ENCODE results near the gene PTPN13. TPM values are rescaled to one million over a fixed set of nuclear protein-coding genes. Genes with fewer than 3 reads are reported as not detected.

PTPN13 gene
- total RNA-seq, 4 donors from 2014 or later, result 3.7 to 18.5 (median 10.1) TPM

DNA sequence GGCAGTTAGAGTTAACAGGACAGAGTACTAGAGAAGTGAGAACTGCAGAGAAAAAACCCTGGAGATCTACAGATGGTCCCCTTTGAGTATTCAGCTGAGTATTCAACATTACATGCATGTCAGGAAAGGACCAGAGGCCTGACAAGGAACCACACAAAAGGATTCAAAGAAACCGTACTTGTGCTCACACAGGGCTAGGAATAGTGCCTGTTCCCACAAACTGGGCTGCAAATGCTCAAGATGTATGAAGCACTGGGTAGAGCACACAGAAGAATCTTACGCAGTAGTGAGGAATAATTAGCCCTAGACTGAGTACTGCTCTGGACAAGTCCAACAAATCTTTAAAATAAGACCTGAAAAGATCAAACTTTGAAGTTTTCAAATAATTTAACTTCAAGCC lies 17.6 kb downstream of the PTPN13 start:
- H3K4me1 ChIP-seq, result no peaks in the 10 kb centered on the region
- H3K27me3 ChIP-seq, result no peaks in the 10 kb centered on the region
- no peak overlapping the region for H3K4me3 ChIP-seq
- no peaks in the 10 kb centered on the region for H3K9me3 ChIP-seq
- in situ Hi-C loops (cut with MboI; ENCODE audit: low pct_ligation_motif_present in 1 of 4, low pct_unique_long_range_greater_than_20kb in 1 of 4, low sequenced_read_pairs in 3 of 4) (no loop called here), intact Hi-C loops (cut with DNase I; ENCODE audit: low total_unique reads) (loop anchor here (5.0 kb wide), 1 partner anchor 921 kb away; no protein-coding TSS in a partner anchor)
- H3K36me3 ChIP-seq, result no peaks in the 10 kb centered on the region
- no peak for DNase-seq
- TF ChIP-seq EP300 (IDR thresholded peaks at IDR 0.05; ENCODE audit: low read depth) (no peak), POLR2AphosphoS5 (IDR thresholded peaks at IDR 0.05) (no peak), CTCF (IDR thresholded peaks at IDR 0.05) (no peak), POLR2A (IDR thresholded peaks at IDR 0.05) (no peak)
- no peak overlapping the region for H3K27ac ChIP-seq
- 78 to 93% methylated on average over 2 of the region's 2 CpGs for WGBS, 2 donors (ENCODE audit: low coverage in 1 of 2)

DNA sequence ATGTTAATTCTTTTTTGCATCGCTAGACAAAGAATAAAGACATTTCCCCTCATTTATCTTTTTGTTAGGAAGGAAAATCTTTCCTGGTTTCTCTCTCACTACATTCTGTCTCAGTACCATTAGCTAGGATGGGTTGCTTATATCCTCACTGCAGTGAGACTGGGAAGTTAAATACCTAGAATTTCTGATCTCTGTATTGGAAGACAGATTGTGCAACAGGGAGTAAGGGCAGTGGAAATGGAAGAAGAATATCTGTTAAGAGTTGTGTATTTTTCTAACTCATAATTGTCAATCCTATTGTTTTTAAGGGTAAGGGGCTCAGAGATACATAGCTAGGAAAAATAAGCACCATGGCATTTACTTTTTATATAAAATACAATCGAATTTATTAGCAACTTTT lies 19.6 kb downstream of the PTPN13 start:
- in situ Hi-C loops (cut with MboI; ENCODE audit: low pct_ligation_motif_present in 1 of 4, low pct_unique_long_range_greater_than_20kb in 1 of 4, low sequenced_read_pairs in 3 of 4) (no loop called here), intact Hi-C loops (cut with DNase I; ENCODE audit: low total_unique reads) (loop anchor here (5.0 kb wide), 1 partner anchor 919 kb away; no protein-coding TSS in a partner anchor)
- Histone ChIP-seq H3K27ac (no peak overlapping the region), H3K9me3 (no peaks in the 10 kb centered on the region), H3K4me3 (no peak overlapping the region), H3K4me1 (no peaks in the 10 kb centered on the region), H3K36me3 (no peaks in the 10 kb centered on the region), H3K27me3 (no peaks in the 10 kb centered on the region)
- 58 to 78% methylated on average over 2 of the region's 2 CpGs for WGBS, 2 donors (ENCODE audit: low coverage in 1 of 2)
- no peak for DNase-seq
- TF ChIP-seq POLR2AphosphoS5 (IDR thresholded peaks at IDR 0.05) (no peak), POLR2A (IDR thresholded peaks at IDR 0.05) (no peak), EP300 (IDR thresholded peaks at IDR 0.05; ENCODE audit: low read depth) (no peak), CTCF (IDR thresholded peaks at IDR 0.05) (no peak)

GRCh38 chr4:86614865-86615264 lies 20.8 kb downstream of the PTPN13 start:
- H3K27me3 ChIP-seq, result no peaks in the 10 kb centered on the region
- DNase-seq, result no peak
- H3K4me3 ChIP-seq, result no peak overlapping the region
- in situ Hi-C loops (cut with MboI; ENCODE audit: low pct_ligation_motif_present in 1 of 4, low pct_unique_long_range_greater_than_20kb in 1 of 4, low sequenced_read_pairs in 3 of 4), result no loop called here
- H3K4me1 ChIP-seq, result no peaks in the 10 kb centered on the region
- H3K27ac ChIP-seq, result no peak overlapping the region
- TF ChIP-seq CTCF (IDR thresholded peaks at IDR 0.05) (no peak), POLR2AphosphoS5 (IDR thresholded peaks at IDR 0.05) (no peak), EP300 (IDR thresholded peaks at IDR 0.05; ENCODE audit: low read depth) (no peak), POLR2A (IDR thresholded peaks at IDR 0.05) (no peak)
- intact Hi-C loops (cut with DNase I; ENCODE audit: low total_unique reads), result loop anchor here (5.0 kb wide), 1 partner anchor 917 kb away; no protein-coding TSS in a partner anchor
- H3K9me3 ChIP-seq, result no peaks in the 10 kb centered on the region
- WGBS, 2 donors (ENCODE audit: low coverage in 1 of 2), result 75 to 92% methylated on average over 3 of the region's 3 CpGs
- H3K36me3 ChIP-seq, result no peaks in the 10 kb centered on the region

- 86% methylated on average over 1 of the region's 1 CpG for WGBS, 2 donors (ENCODE audit: low coverage in 1 of 2)
- in situ Hi-C loops (cut with MboI; ENCODE audit: low pct_ligation_motif_present in 1 of 4, low pct_unique_long_range_greater_than_20kb in 1 of 4, low sequenced_read_pairs in 3 of 4), result no loop called here
- no peaks in the 10 kb centered on the region for H3K9me3 ChIP-seq
- TF ChIP-seq CTCF (IDR thresholded peaks at IDR 0.05) (no peak), POLR2AphosphoS5 (IDR thresholded peaks at IDR 0.05) (no peak), POLR2A (IDR thresholded peaks at IDR 0.05) (no peak), EP300 (IDR thresholded peaks at IDR 0.05; ENCODE audit: low read depth) (no peak)
- no peaks in the 10 kb centered on the region for H3K36me3 ChIP-seq
- H3K4me1 ChIP-seq, result no peaks in the 10 kb centered on the region
- no peak overlapping the region for H3K4me3 ChIP-seq
- no peaks in the 10 kb centered on the region for H3K27me3 ChIP-seq
- no peak overlapping the region for H3K27ac ChIP-seq
- DNase-seq, result no peak
- intact Hi-C loops (cut with DNase I; ENCODE audit: low total_unique reads), result no loop called here
These were observed 21.4 kb downstream of the PTPN13 start for GRCh38 chr4:86615501-86615900.
